GM10266 (cell line): ENCODE results near the gene SLCO1B3.
"Not testable (repeated sequence)": the region's sequence is repeated elsewhere in the genome, so short reads cannot be mapped to it uniquely, and the experiment has no call there.

Source experiments
- DNase-seq: peaks from one replicate; pipeline ENCODE4 v3.0.0; 2012; ENCODE audit errors: extremely low spot score
- TF ChIP-seq, protein P1 (sequence below): IDR thresholded peaks from 2 replicates; pipeline ENCODE4 v1.5.1; 2012; ENCODE audit warnings: mild to moderate bottlenecking, low read depth; ENCODE audit not compliant: control insufficient read depth, insufficient read depth; ENCODE audit errors: missing control alignments

SLCO1B3 gene, protein sequence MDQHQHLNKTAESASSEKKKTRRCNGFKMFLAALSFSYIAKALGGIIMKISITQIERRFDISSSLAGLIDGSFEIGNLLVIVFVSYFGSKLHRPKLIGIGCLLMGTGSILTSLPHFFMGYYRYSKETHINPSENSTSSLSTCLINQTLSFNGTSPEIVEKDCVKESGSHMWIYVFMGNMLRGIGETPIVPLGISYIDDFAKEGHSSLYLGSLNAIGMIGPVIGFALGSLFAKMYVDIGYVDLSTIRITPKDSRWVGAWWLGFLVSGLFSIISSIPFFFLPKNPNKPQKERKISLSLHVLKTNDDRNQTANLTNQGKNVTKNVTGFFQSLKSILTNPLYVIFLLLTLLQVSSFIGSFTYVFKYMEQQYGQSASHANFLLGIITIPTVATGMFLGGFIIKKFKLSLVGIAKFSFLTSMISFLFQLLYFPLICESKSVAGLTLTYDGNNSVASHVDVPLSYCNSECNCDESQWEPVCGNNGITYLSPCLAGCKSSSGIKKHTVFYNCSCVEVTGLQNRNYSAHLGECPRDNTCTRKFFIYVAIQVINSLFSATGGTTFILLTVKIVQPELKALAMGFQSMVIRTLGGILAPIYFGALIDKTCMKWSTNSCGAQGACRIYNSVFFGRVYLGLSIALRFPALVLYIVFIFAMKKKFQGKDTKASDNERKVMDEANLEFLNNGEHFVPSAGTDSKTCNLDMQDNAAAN

DNA sequence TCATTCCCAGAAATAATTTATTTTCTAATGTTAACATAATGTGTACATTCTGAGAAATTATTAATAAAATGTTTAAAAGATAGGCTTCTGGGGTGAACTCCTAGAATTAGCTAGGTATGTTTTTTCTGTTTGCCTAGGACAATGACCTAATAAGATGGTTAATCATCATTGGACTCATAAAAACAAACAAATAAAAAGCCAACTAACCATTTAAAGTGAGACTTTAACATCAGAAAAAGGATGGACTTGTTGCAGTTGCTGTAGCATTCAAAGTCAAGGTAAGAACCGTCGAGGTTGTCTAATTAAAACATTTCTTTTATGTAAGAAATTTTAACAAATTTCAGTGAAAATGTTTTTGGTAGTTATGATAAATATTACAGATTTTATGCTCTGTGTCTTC is at the start of gene SLCO1B3:
SLCO1B3 (plus strand) TSS at position 219 of the 400 bp plus-strand sequence. CDS start 5,034 bp downstream, outside the sequence.
- TF ChIP-seq, protein P1, sequence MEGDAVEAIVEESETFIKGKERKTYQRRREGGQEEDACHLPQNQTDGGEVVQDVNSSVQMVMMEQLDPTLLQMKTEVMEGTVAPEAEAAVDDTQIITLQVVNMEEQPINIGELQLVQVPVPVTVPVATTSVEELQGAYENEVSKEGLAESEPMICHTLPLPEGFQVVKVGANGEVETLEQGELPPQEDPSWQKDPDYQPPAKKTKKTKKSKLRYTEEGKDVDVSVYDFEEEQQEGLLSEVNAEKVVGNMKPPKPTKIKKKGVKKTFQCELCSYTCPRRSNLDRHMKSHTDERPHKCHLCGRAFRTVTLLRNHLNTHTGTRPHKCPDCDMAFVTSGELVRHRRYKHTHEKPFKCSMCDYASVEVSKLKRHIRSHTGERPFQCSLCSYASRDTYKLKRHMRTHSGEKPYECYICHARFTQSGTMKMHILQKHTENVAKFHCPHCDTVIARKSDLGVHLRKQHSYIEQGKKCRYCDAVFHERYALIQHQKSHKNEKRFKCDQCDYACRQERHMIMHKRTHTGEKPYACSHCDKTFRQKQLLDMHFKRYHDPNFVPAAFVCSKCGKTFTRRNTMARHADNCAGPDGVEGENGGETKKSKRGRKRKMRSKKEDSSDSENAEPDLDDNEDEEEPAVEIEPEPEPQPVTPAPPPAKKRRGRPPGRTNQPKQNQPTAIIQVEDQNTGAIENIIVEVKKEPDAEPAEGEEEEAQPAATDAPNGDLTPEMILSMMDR = no peak

DNA sequence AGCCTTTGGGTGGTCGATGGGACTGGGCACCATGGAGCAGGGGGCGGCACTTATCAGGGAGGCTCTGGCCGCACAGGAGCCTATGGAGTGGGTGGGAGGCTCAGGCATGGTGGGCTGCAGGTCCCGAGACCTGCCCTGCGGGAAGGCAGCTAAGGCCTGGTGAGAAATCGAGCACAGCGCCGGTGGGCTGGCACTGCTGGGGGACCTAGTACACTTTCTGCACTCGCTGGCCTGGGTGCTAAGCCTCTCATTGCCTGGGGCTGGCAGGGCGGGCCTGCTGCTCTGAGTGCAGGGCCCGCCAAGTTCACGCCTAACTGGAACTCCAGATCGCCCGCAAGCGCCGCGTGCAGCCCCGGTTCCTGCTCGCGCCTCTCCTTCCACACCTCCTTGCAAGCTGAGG is 33.1 kb upstream of the SLCO1B3 start:
- TF ChIP-seq, protein P1 = no peak
- DNase-seq = no peak

More for the DNA sequence above, at the start of gene SLCO1B3:
- no peak for DNase-seq

DNA sequence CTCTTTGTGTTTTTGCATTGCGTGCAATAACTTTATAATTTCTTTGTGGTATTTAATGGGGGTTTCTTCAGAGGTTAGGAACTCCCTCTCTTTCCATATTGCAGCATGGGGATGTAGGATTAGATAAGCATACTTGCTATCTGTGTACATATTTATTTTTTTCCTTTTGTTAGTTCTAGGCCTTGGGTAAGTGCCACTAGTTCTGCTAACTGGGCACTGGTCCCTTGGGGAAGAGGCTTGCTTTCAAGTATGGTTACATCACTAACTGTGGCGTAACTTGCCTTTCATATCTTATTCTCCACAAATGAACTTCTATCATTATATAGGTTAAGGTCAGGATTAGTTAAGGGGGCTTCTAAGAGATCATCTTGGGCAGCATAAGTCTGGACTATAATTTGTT is 31.5 kb upstream of the SLCO1B3 start:
- TF ChIP-seq, protein P1 = no peak
- no peak for DNase-seq

DNA sequence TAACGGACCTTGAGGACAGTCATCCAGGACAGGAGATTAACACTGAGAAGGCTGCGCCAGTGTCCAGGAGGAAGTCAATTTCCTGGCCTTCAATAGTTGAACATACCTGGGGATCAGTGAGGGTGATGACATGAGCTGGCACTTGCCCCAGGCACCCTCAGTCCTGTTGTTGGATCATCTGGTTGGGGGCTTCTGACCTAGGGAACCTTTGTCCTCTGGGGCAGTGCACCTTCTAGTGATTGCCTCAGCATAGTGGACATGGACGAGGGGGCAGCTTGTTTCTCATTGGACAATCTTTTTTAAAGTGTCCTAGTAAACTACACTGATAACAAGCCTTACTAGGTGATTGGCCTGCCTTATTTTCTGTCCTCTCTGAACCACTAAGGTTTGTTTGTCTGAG is 30.5 kb upstream of the SLCO1B3 start:
- not testable (repeated sequence) for DNase-seq

DNA sequence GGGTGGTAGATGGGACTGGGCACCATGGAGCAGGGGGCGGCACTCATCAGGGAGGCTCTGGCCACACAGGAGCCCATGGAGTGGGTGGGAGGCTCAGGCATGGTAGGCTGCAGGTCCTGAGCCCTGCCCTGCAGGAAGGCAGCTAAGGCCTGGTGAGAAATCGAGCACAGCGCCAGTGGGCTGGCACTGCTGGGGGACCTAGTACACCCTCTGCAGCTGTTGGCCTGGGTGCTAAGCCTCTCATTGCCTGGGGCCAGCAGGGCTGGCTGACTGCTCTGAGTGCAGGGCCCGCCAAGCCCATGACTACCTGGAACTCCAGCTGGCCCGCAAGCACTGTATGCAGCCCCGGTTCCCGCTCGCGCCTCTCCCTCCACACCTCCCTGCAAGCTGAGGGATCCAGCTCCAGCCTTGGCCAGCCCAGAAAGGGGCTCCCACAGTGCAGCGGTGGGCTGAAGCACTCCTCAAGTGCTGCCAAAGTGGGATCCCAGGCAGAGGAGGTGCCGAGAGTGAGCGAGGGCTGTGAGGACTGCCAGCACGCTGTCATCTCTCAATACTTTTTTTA is 26.6 kb upstream of the SLCO1B3 start:
- DNase-seq = not testable (repeated sequence)

DNA sequence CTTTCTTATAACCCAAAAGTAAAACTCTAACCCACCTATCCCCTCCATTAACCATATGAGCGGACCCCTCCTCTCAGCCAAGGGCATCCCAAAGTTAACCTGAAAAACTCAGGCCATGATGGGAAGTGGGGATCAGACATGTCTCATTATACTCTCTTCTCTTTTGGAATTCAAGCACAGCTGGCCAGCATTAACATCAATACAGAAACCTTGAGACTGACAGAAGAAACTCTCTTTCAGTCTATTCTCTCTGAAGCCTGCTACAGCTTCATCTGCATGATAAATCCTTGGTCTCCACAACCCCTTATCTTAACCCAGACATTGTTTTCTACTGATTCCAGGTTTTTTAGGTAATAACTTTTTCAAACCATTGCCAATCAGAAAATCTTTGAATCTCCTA is 17.5 kb upstream of the SLCO1B3 start:
- DNase-seq = no peak
- TF ChIP-seq, protein P1 = no peak

DNA sequence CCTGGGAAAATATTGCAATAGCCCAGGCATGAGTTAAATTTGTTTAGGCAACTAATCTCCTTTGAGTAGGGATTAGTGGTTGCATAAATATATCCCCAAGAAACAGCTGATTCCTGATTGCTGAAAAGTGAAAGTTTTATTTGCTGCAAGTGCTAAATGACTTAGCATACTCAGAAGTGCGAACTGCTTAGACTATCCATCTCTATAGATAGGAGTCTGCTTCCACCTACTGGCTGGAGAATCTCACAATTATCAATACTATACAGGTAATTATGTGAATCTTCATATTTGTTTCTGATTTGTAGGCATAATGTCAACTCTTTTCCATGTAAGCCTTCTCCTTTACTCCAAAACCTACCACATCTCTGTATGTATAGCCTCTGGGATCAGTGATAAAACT is 12.0 kb upstream of the SLCO1B3 start:
- DNase-seq = no peak
- TF ChIP-seq, protein P1 = no peak

DNA sequence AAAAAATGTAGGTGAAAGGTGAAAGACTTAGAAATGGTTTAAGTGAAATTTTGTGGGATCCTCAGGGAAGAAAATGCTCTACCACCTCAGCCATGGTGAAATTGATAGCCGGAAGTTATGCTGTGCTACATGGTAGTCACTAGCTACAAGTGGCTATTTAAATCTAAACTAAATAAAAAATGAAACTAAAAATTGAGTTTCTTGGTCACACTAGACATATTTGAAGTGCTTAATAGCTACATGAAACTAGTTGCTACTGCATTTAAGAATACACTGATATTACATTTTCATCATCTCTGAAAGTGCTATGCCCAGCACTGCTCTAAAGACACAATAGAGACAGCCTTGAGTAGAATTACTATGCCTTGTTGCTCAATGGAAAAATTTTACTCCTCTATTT is 10.3 kb upstream of the SLCO1B3 start:
- no peak for DNase-seq
- TF ChIP-seq, protein P1 = no peak
